GM19438 (cell line): ENCODE results near the gene FMN1.
"Not testable (repeated sequence)": the region's sequence is repeated elsewhere in the genome, so short reads cannot be mapped to it uniquely, and the experiment has no call there.

Experiments
- ATAC-seq: cut with Tn5 transposase; IDR thresholded peaks from one replicate; pipeline ENCODE4 v1.9.1; 2021; ENCODE audit warnings: low read depth; ENCODE audit not compliant: unreplicated experiment

The FMN1 gene

GRCh38 chr15:32870240-32871033 lies 324.1 kb downstream of the FMN1 start:
- no peak for ATAC-seq

- no peak for ATAC-seq
These were observed 324.7 kb downstream of the FMN1 start for GRCh38 chr15:32869776-32870175.

- no peak for ATAC-seq
These were observed 327.2 kb downstream of the FMN1 start for GRCh38 chr15:32867313-32867626.

GRCh38 chr15:32866454-32867312 lies 327.8 kb downstream of the FMN1 start:
- no peak for ATAC-seq

- ATAC-seq = no peak
These were observed 329.7 kb downstream of the FMN1 start for GRCh38 chr15:32864841-32865240.

GRCh38 chr15:32864051-32864450 lies 330.5 kb downstream of the FMN1 start:
- no peak for ATAC-seq

- no peak for ATAC-seq
These were observed 332.8 kb downstream of the FMN1 start for GRCh38 chr15:32861761-32862160.

- no peak for ATAC-seq
These were observed 333.3 kb downstream of the FMN1 start for GRCh38 chr15:32861174-32861573.

- ATAC-seq = no peak
These were observed 334.5 kb downstream of the FMN1 start for GRCh38 chr15:32859996-32860395.

GRCh38 chr15:32859251-32859650 lies 335.3 kb downstream of the FMN1 start:
- ATAC-seq = no peak

- ATAC-seq = no peak
These were observed 336.8 kb downstream of the FMN1 start for GRCh38 chr15:32857732-32858131.

GRCh38 chr15:32856753-32857152 lies 337.8 kb downstream of the FMN1 start:
- no peak for ATAC-seq

- ATAC-seq = no peak
These were observed 338.6 kb downstream of the FMN1 start for GRCh38 chr15:32855942-32856341.

- no peak for ATAC-seq
These were observed 340.9 kb downstream of the FMN1 start for GRCh38 chr15:32853592-32853991.

- no peak for ATAC-seq
These were observed 341.7 kb downstream of the FMN1 start for GRCh38 chr15:32852771-32853170.

GRCh38 chr15:32852017-32852416 lies 342.5 kb downstream of the FMN1 start:
- ATAC-seq = no peak

GRCh38 chr15:32851572-32851971 lies 342.9 kb downstream of the FMN1 start:
- no peak for ATAC-seq

GRCh38 chr15:32849769-32850668 lies 344.5 kb downstream of the FMN1 start:
- ATAC-seq = no peak

- not testable (repeated sequence) for ATAC-seq
These were observed 347.8 kb downstream of the FMN1 start for GRCh38 chr15:32846671-32847070.

- no peak for ATAC-seq
These were observed 350.3 kb downstream of the FMN1 start for GRCh38 chr15:32844118-32844711.
